Measurements from ENCODE around the gene TCEAL6.

DNA sequence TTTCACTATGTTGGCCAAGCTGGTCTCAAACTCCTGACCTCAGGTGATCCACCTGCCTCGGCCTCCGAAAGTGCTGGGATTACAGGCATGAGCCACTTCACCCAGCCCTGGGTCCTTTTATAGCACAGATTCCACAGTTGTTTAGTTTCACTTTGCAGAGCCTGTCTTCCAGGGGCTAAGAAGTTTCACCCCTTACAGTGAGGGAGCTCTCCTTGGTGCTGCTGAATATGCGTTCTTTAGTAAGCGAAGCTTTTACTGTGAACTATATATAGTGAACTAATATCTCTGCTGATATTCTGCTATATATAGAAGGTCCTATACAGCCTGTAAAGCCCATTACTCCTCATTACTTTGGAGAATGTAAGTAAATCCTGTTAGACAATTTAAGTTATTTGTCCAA lies 4.2 kb downstream of the TCEAL6 start:
- TF ChIP-seq, protein P1, sequence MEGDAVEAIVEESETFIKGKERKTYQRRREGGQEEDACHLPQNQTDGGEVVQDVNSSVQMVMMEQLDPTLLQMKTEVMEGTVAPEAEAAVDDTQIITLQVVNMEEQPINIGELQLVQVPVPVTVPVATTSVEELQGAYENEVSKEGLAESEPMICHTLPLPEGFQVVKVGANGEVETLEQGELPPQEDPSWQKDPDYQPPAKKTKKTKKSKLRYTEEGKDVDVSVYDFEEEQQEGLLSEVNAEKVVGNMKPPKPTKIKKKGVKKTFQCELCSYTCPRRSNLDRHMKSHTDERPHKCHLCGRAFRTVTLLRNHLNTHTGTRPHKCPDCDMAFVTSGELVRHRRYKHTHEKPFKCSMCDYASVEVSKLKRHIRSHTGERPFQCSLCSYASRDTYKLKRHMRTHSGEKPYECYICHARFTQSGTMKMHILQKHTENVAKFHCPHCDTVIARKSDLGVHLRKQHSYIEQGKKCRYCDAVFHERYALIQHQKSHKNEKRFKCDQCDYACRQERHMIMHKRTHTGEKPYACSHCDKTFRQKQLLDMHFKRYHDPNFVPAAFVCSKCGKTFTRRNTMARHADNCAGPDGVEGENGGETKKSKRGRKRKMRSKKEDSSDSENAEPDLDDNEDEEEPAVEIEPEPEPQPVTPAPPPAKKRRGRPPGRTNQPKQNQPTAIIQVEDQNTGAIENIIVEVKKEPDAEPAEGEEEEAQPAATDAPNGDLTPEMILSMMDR (IDR thresholded peaks at IDR 0.05; ENCODE audit: low read depth, low read length): no peak
- TF ChIP-seq POLR2A (IDR thresholded peaks at IDR 0.05; ENCODE audit: extremely low read depth, insufficient read length): no peak
